ENCODE results near the gene PRSS38. TPM values are rescaled to one million over a fixed set of nuclear protein-coding genes. Genes with fewer than 3 reads are reported as not detected.
A peak's percentile ranks its signal among the peaks of the same experiment; 100 is the strongest.

PRSS38 gene
- total RNA-seq: not detected

DNA sequence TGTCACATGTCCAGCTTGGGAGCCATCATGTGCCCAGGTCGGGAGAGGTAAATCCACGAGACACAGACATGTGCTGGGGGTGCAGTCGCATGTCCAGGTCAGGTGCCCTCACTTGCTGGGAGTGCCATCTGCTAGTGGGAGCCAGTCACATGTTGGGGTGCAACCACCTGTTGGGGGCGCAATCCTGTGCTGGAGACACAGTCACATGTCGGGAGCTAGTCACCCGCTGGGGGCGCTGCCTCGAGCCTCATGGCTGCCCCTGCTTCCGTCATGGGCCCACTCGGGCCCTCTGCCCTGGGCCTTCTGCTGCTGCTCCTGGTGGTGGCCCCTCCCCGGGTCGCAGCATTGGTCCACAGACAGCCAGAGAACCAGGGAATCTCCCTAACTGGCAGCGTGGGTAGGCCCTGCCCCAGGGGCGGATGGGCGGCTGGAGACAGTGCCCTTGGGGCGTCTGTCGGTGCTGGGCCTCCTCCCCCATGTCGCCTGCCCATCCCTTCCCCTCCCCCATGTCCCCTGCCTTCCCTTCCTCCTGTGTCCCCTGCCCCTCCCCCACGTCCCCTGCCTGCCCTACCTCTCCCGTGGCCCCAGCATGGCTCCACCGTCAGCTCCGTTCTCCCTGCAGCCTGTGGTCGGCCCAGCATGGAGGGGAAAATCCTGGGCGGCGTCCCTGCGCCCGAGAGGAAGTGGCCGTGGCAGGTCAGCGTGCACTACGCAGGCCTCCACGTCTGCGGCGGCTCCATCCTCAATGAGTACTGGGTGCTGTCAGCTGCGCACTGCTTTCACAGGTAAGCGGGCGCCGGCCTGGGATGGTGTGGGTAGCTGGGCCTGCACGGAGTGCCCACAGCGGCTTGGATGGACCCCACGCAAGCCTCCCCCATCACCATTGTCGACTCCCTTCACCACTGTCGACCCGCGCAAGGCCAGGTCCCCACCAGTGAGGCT is at the start of gene PRSS38:
Gene PRSS38, plus strand, starts transcription at position 208 of the 942 bp plus-strand sequence. Its CDS starts 42 bp downstream, at position 250.
- Mint-ChIP-seq H3K4me1 (no peaks in the 10 kb centered on the region), H3K36me3 (ENCODE audit: low read depth) (no peaks in the 10 kb centered on the region), H3K4me3 (no peak within 1 kb of the TSS), H3K27me3 (no peaks in the 10 kb centered on the region), H3K27ac (no peak within 1 kb of the TSS), H3K9me3 (peaks cover 5% of the 10 kb centered on the region)
- ATAC-seq (replicated peaks): no peak

DNA sequence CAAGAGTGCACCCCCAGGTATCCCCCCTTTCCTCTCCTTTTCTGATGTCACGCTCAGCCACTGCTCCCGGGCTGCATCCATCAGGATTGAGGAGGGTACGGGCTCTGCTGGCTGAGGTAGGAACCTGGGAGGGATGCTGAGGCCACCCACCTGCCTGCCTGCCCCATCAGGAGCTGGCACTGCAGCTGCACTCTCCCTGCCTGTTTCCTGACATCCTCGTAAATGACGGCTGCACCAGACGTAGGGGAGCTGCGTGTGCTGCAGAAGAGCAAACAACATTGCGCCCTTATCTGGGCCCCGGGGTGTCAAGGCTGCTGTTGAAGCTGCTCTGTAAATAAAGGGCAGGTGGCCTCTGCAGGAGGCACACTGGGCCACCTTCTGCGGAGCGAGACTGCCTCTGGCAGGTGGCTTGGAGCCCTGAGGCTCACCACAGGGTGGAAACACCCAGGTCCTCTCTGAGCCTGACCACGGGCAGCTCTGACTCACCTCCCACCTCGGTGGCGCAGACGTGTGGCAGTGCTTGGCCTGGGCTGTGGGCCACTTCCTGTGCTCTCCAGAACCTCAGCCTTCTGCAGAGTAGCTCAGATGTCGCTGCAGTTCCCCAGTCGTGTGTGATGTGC is 49.4 kb upstream of the PRSS38 start:
- peak overlapping the region; percentile 68 for H3K4me3 Mint-ChIP-seq
- no peaks in the 10 kb centered on the region for H3K27me3 Mint-ChIP-seq
- ATAC-seq (replicated peaks): peak; percentile 92
- H3K36me3 Mint-ChIP-seq (ENCODE audit: low read depth): peaks cover 54% of the 10 kb centered on the region
- H3K4me1 Mint-ChIP-seq: peaks cover 32% of the 10 kb centered on the region
- H3K9me3 Mint-ChIP-seq: no peaks in the 10 kb centered on the region
- peak overlapping the region; percentile 25 for H3K27ac Mint-ChIP-seq

DNA sequence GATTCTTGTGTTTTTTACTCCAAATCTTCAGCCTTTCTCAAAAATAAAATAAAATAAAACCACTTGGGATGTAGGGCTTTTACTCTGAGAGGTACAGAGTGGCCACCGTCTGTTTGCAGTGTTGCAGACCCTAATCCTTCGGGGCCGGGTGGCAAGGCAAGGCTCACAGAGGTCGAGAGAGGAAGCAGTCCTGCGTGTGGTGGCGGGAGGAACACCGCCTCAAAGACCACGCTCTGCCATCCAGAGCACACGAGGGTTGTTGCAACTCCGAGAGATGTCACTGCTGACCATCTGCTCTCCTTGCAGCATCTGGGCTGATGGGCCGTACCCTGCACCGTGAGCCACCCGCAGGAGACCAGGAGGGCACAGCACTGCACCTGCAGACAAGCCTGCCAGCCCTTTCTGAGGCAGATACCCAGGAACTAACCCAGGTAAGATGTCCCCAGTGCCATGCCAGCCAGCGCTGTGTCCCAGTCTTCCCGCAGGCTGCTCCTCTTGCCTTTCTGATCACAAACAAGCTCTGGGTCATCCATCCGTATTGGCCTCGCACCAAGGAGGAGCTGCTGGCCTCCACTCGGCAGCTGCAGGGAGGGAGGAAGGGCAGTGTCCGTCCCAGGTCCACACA is 48.7 kb upstream of the PRSS38 start:
- Mint-ChIP-seq H3K36me3 (ENCODE audit: low read depth) (peaks cover 48% of the 10 kb centered on the region), H3K4me3 (peak overlapping the region; percentile 68), H3K27me3 (no peaks in the 10 kb centered on the region), H3K27ac (peak overlapping the region; percentile 25), H3K9me3 (no peaks in the 10 kb centered on the region), H3K4me1 (peaks cover 27% of the 10 kb centered on the region)
- ATAC-seq (replicated peaks): no peak

DNA sequence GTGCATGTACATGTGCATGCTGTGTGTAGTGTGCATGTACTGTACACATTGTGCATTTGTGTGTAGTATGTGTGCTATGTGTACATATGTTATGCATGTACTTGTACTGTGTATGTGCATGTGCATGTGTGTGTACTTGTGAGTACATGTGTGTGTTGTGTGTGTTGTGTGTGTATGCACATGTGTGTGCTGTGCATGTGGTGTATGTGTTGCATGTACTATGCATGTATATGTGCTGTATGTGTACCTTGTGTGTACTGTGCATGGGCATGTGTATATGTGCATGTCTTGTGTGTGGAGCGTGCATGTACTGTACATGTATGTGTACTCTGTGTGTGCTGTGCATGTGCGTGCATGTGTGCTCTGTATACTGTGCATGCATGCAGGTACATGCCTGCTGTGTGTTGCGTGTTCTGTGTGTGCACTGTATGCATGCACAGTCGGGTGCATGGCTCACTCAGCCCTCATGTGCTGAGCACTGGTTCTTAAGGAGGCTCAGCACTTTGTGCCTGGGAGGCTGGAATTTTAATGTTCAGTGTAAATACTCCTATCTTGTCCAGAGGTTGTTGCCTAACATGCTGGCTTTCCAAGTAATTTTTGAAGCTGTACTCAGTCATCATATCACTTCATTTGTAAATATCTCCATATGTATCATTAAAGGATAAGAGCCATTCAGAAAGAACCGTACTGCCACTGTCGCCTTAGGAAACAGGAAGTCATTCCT is 47.9 kb upstream of the PRSS38 start:
- Mint-ChIP-seq H3K27me3 (no peaks in the 10 kb centered on the region), H3K4me3 (peak overlapping the region; percentile 19)
- no peak for ATAC-seq (replicated peaks)

DNA sequence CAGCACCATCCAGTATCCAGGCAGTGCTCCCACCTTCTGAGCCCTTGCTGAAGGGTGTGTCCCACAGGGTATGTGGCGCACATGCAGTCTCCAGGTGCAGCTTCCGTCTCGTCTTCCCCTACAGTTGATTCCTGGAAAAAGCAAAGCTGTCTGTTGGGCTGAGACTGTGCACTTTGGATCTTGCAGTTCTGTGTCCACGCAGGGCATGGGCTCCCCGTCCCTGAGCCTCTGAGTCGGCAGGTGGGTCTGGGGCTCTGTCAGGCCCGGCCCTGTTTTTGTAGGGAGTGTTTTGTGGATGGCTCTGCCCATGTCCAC is 47.4 kb upstream of the PRSS38 start:
- Mint-ChIP-seq H3K36me3 (ENCODE audit: low read depth) (peaks cover 49% of the 10 kb centered on the region), H3K4me3 (no peak overlapping the region), H3K27me3 (no peaks in the 10 kb centered on the region), H3K4me1 (peaks cover 18% of the 10 kb centered on the region), H3K9me3 (no peaks in the 10 kb centered on the region), H3K27ac (no peak overlapping the region)
- ATAC-seq (replicated peaks): no peak

More for the DNA sequence above, 47.9 kb upstream of the PRSS38 start:
- H3K36me3 Mint-ChIP-seq (ENCODE audit: low read depth): peaks cover 49% of the 10 kb centered on the region
- H3K4me1 Mint-ChIP-seq: peaks cover 19% of the 10 kb centered on the region
- H3K27ac Mint-ChIP-seq: no peak overlapping the region
- H3K9me3 Mint-ChIP-seq: no peaks in the 10 kb centered on the region

DNA sequence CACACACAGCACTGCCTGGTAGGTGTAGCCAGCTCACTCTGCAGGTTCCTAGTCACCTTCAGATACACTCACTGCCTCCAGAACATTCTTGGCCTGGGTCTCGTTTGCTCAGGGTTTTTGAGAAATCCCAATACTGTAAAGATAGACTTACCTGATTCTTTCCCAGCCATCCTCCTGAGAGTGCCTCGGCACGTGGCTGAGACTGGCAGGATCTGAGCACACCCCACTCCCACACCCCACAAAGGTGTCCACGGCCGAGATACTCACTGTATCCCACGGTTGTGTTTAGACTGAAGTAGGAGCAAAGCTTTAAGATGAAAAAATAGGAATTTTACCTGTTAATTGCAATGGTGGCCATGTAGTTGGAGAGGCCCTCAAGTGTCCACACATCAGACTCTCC is 46.8 kb upstream of the PRSS38 start:
- no peak for ATAC-seq (replicated peaks)
- Mint-ChIP-seq H3K36me3 (ENCODE audit: low read depth) (peaks cover 49% of the 10 kb centered on the region), H3K27ac (no peak overlapping the region)

DNA sequence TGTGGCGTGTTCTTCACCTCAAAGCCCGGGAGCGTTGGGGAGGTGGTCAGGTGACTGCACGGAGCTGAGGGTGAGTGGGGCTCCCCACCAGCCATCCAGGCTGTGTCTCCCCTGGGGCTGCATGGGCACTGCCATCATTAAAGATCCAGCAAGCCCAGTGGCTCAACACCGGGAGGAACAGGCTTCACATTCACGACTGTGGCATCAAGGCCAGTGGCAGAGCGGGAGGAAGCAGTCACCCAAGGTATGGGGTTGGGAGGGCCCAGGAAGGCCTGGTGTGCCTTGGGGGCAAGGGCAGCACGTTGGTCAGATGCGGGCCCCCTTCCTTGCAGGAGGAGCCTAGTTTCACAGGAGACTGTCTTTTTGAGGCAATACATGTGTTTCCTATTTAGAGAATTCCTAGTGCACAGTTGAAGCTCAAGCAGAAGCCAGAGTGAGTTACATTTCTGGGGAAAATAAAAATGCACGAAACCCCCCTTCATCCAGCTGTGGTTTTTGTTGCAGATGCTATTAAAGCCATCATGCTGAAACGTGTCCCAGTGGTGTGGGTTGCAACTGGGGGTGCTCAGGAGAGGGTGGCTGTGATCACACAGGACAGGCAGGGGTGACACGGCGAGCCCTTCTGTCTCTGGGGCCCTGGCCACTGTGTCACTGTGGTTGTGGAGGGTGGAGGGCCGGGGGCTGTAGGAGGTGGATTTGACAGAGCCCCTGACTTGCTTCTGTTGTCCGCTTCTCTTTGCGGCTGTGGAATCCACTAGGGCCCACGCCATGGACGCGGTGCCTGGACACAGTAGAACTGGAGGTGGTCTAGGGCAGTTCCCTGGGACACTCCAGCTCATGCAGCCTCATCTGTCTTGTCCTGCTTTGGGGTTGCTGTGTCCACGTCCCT is 46.2 kb upstream of the PRSS38 start:
- Mint-ChIP-seq H3K27ac (no peak overlapping the region), H3K27me3 (no peaks in the 10 kb centered on the region), H3K4me3 (no peak overlapping the region), H3K4me1 (peaks cover 22% of the 10 kb centered on the region), H3K36me3 (ENCODE audit: low read depth) (peaks cover 47% of the 10 kb centered on the region), H3K9me3 (no peaks in the 10 kb centered on the region)
- ATAC-seq (replicated peaks): no peak

More for the DNA sequence above, 46.8 kb upstream of the PRSS38 start:
- Mint-ChIP-seq H3K27me3 (no peaks in the 10 kb centered on the region), H3K4me3 (no peak overlapping the region), H3K9me3 (no peaks in the 10 kb centered on the region), H3K4me1 (peaks cover 21% of the 10 kb centered on the region)

DNA sequence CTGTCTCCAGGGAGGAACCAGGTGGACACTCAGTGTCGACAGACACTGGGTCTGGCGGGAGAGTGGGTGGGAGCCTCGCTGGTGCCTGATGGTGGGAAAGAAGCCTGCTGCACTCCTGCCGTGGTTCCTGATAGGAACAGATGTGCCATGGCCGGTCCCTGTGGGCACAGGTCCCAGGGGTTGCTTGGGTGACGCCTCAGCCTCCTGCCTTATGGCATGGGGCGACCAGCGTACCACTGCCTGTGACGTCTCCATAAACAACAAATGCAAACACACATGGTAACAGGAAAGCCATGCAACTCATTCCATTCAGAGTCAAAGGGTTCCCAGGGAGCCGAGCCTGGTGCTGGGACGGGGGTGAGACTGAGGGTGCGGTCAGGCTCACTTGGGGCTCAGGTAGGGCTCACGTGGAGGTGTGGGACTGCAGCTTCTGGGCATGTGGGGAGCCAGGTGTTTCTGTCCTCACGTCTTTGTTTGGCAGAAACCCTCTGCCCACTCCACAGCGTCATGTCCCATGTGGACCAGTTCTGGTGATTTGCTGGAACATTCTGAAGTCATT is 45.5 kb upstream of the PRSS38 start:
- Mint-ChIP-seq H3K27me3 (no peaks in the 10 kb centered on the region), H3K4me1 (peaks cover 20% of the 10 kb centered on the region)

DNA sequence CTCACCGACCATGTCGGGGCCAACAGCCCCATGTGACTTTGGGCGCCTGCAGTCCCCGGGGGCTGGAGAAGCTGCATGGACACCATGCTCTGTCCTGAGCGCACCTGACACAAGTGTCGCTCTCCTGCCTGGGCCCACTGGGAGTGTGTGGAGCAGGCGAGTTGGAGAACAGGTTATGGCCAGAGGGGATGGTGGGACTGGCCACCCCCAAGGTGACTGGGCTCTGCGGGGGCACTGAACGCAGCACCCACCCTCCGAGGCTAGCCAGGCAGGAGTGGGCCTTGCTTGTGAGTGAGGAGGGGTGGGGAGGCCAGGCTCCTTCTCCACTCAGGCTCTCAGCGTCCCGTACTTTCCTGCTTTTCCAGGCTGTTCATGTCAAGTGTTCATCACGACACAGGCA is 44.7 kb upstream of the PRSS38 start:
- H3K4me1 Mint-ChIP-seq: peaks cover 19% of the 10 kb centered on the region
- H3K9me3 Mint-ChIP-seq: no peaks in the 10 kb centered on the region
- ATAC-seq (replicated peaks): no peak
- H3K36me3 Mint-ChIP-seq (ENCODE audit: low read depth): peaks cover 57% of the 10 kb centered on the region
- H3K27me3 Mint-ChIP-seq: no peaks in the 10 kb centered on the region
- no peak overlapping the region for H3K27ac Mint-ChIP-seq
- no peak overlapping the region for H3K4me3 Mint-ChIP-seq

More for the DNA sequence above, 45.5 kb upstream of the PRSS38 start:
- H3K36me3 Mint-ChIP-seq (ENCODE audit: low read depth): peaks cover 52% of the 10 kb centered on the region
- H3K27ac Mint-ChIP-seq: no peak overlapping the region
- H3K9me3 Mint-ChIP-seq: no peaks in the 10 kb centered on the region
- no peak for ATAC-seq (replicated peaks)
- no peak overlapping the region for H3K4me3 Mint-ChIP-seq

DNA sequence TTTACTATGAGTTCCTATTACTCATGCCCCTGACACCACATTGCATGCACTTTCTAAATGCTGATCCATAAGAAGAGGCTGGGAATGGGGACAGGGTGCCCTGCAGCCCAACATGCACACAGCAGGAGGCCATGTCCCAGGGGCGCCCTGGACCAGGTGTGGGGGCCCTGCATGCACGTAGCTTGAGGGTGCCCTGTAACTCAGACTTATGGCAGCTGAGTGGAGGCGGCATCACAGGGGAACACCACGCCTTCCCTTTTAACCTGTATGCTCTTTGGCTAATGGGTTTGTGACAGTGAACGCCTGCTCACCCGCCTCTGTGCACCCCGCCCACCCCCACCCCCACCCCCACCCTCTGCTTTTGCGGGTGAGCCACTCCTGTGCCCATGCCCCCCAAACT is 44.1 kb upstream of the PRSS38 start:
- H3K36me3 Mint-ChIP-seq (ENCODE audit: low read depth): peaks cover 57% of the 10 kb centered on the region
- H3K27me3 Mint-ChIP-seq: no peaks in the 10 kb centered on the region
- H3K9me3 Mint-ChIP-seq: no peaks in the 10 kb centered on the region
- no peak overlapping the region for H3K27ac Mint-ChIP-seq
- H3K4me1 Mint-ChIP-seq: peaks cover 14% of the 10 kb centered on the region
- no peak for ATAC-seq (replicated peaks)
- no peak overlapping the region for H3K4me3 Mint-ChIP-seq

DNA sequence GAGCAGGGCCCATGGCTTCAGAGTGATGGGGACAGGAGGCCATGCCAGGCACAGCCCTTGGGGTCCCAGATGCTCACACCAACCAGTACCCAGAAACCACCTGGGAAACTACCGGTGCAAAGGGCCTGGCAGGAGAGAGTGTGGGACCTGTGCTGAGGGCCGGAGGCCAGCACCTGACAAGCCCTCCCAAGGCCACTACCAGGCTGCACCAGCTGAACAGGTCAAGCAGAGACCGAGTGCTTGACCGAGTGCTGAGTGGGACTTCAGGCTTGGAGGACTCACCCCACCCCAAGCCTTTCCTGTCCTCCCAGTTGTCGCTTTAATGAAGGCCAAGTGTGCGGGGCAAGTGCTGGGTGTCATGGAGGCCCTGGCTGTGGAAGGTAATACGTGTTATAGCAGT is 43.7 kb upstream of the PRSS38 start:
- no peaks in the 10 kb centered on the region for H3K9me3 Mint-ChIP-seq
- H3K4me3 Mint-ChIP-seq: no peak overlapping the region
- H3K4me1 Mint-ChIP-seq: peaks cover 11% of the 10 kb centered on the region
- ATAC-seq (replicated peaks): no peak
- no peak overlapping the region for H3K27ac Mint-ChIP-seq
- peaks cover 58% of the 10 kb centered on the region for H3K36me3 Mint-ChIP-seq (ENCODE audit: low read depth)
- H3K27me3 Mint-ChIP-seq: no peaks in the 10 kb centered on the region

DNA sequence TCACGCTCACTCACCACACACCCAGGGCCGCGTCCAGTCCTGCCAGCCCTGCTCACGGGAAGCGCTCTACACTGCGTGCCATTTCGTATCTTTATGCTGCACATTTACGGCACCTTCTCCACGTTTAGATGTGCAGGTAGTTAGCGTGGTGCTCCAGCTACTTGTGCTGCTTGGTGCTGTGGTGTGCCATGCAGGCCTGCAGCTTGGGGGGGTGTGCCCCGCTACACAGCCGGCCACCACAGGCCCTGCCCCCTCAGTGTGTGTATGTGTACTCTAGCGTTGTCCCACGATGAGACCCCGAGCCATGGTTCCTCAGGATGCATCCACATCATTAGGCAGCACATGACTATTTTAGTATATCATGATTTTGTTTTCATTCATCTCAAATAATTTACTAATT is 41.9 kb upstream of the PRSS38 start:
- ATAC-seq (replicated peaks): no peak
- peak overlapping the region; percentile 25 for H3K27ac Mint-ChIP-seq
- H3K9me3 Mint-ChIP-seq: no peaks in the 10 kb centered on the region
- H3K4me1 Mint-ChIP-seq: peaks cover 11% of the 10 kb centered on the region
- H3K27me3 Mint-ChIP-seq: no peaks in the 10 kb centered on the region
- H3K36me3 Mint-ChIP-seq (ENCODE audit: low read depth): peaks cover 41% of the 10 kb centered on the region
- H3K4me3 Mint-ChIP-seq: peak overlapping the region; percentile 18

DNA sequence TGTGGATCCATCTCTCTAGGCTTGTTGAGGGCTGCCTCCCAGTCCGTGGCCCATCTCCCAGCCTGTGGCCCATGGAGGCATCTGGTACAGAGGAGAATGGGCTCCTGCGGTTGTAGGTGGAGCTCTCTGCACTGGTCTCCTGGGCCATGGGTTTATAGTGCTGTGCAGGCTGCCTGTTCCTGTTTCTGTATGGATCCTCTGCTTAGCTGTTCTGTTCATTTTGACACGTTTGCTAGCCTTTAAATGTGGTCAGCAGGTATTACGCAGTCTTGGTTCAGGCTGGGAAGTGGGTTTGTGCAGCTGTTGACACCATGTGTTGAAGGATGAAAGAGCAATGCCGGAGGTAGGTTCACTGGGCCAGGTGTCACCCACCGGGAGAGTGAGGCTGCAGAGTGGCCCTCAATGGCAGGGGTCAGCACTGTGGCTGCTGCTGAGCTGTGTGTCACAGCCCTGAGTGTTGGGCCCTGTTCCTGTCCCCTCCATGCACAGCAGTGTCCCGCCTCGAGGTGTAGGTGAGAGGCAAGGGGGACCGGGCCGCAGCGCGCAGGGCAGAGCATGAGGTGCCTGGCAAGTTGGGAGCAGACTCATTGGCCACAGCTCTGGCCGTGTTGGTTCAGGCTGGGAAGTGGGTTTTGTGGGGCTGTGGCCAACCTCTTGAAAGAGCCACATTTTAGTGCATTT is 41.3 kb upstream of the PRSS38 start:
- Mint-ChIP-seq H3K9me3 (no peaks in the 10 kb centered on the region), H3K27me3 (no peaks in the 10 kb centered on the region), H3K36me3 (ENCODE audit: low read depth) (peaks cover 35% of the 10 kb centered on the region), H3K4me1 (peaks cover 11% of the 10 kb centered on the region), H3K4me3 (peak overlapping the region; percentile 18), H3K27ac (peak overlapping the region; percentile 25)
- peak; percentile 64 for ATAC-seq (replicated peaks)
